Endothelial cell (in vitro differentiated cells): ENCODE data around the gene DGCR2. TPM values are rescaled to one million over a fixed set of nuclear protein-coding genes. Genes with fewer than 3 reads are reported as not detected.

Source experiments
- DNase-seq: peaks from one replicate; pipeline ENCODE4 v3.0.0; 2021; ENCODE audit warnings: low spot score
- H3K27ac Mint-ChIP-seq: one replicate; pipeline ENCODE4 v1.8.0; 2021; ENCODE audit warnings: mixed read lengths, inconsistent platforms; ENCODE audit not compliant: unreplicated experiment
- H3K27me3 Mint-ChIP-seq: one replicate; pipeline ENCODE4 v1.8.0; 2021; ENCODE audit warnings: mild to moderate bottlenecking, moderate library complexity, mixed read lengths, inconsistent platforms; ENCODE audit not compliant: unreplicated experiment
- H3K36me3 Mint-ChIP-seq: one replicate; pipeline ENCODE4 v1.8.0; 2021; ENCODE audit warnings: mild to moderate bottlenecking, low read depth, mixed read lengths, inconsistent platforms; ENCODE audit not compliant: unreplicated experiment
- H3K4me1 Mint-ChIP-seq: one replicate; pipeline ENCODE4 v1.8.0; 2021; ENCODE audit warnings: mild to moderate bottlenecking, mixed read lengths, inconsistent platforms; ENCODE audit not compliant: unreplicated experiment
- H3K4me3 Mint-ChIP-seq: one replicate; pipeline ENCODE4 v1.8.0; 2021; ENCODE audit warnings: mild to moderate bottlenecking, mixed read lengths, inconsistent platforms; ENCODE audit not compliant: unreplicated experiment
- H3K9me3 Mint-ChIP-seq: one replicate; pipeline ENCODE4 v1.8.0; 2021; ENCODE audit warnings: mixed read lengths, inconsistent platforms; ENCODE audit not compliant: unreplicated experiment
- CTCF ChIP-seq: fragments of 200-600 bp; sonication (generic); IDR thresholded peaks from one replicate; pipeline ENCODE4 v1.5.0; 2021; ENCODE audit warnings: antibody characterized with exemption; ENCODE audit not compliant: unreplicated experiment
- total RNA-seq: library from RNA; stranded (reverse); fragmentation: NEBNext Ultra II Directional; extraction: Animal tissue kit (Norgen Biotek cat#: 25700); gene quantifications from one replicate; pipeline ENCODE4 v1.2.1, GENCODE V29; 2021; ENCODE audit not compliant: unreplicated experiment

The DGCR2 gene
- total RNA-seq, 1 donor from 2014 or later: 46.7 TPM

- no peak for TF ChIP-seq CTCF
- no peaks in the 10 kb centered on the region for H3K9me3 Mint-ChIP-seq
- H3K27me3 Mint-ChIP-seq: peaks cover 6% of the 10 kb centered on the region
- no peak overlapping the region for H3K4me3 Mint-ChIP-seq
- no peaks in the 10 kb centered on the region for H3K4me1 Mint-ChIP-seq
- H3K36me3 Mint-ChIP-seq: peaks cover 28% of the 10 kb centered on the region
- no peak overlapping the region for H3K27ac Mint-ChIP-seq
- no peak for DNase-seq
Observed at GRCh38 chr22:19138217-19139000, 16.2 kb upstream of the DGCR2 start.

DNA sequence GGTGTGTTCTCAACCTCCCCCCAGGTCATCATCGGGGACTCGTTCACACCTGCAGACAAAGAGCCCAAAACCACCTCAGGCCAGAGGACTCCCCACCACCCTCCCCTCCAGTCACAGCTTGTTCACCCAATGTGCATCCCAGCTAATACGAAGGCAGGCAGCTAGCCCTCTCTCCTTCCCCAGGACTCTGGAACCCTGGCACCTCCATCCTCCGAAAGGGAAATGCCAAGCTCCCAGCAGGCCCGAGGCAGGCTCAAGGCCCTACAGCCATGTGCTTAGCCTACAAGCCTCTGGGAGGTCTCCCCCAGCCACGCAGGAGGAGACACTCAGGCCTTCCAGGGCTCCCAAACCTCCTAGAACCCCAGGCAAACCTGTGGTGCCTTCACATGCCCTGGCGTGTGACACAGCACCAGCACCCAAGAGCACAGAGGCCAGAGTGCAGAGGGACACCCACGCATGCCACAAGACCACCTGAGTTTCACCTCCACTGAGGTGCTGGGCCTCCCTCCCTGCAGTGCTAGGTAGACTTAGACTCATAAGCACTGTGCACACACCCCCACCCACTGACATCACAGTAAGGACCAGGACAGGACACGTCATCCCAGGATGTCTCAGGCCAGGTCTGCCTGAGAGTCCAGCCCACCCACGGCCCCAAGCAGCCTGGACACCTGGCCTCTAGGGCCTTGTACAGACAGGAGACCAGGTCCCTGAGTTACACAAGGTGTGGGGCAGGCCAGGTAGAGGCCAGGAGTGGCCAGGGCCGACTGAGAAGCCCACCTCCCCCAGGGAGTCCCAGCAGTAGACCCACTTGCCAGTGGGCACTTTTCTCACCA lies 15.4 kb upstream of the DGCR2 start:
- Mint-ChIP-seq H3K27me3 (peaks cover 3% of the 10 kb centered on the region), H3K4me3 (no peak overlapping the region)
- TF ChIP-seq CTCF: no peak

GRCh38 chr22:19136915-19137314 lies 14.7 kb upstream of the DGCR2 start:
- Mint-ChIP-seq H3K27ac (no peak overlapping the region), H3K4me1 (no peaks in the 10 kb centered on the region), H3K36me3 (peaks cover 28% of the 10 kb centered on the region), H3K9me3 (no peaks in the 10 kb centered on the region), H3K4me3 (peak overlapping the region; percentile 42), H3K27me3 (peaks cover 3% of the 10 kb centered on the region)
- TF ChIP-seq CTCF: no peak
- no peak for DNase-seq

More for the DNA sequence above, 15.4 kb upstream of the DGCR2 start:
- Mint-ChIP-seq H3K27ac (no peak overlapping the region), H3K9me3 (no peaks in the 10 kb centered on the region), H3K4me1 (no peaks in the 10 kb centered on the region), H3K36me3 (peaks cover 28% of the 10 kb centered on the region)
- no peak for DNase-seq

GRCh38 chr22:19134874-19135273 lies 12.7 kb upstream of the DGCR2 start:
- no peak for TF ChIP-seq CTCF
- DNase-seq: no peak
- Mint-ChIP-seq H3K36me3 (peaks cover 28% of the 10 kb centered on the region), H3K27me3 (peaks cover 4% of the 10 kb centered on the region), H3K4me3 (no peak overlapping the region), H3K27ac (no peak overlapping the region), H3K4me1 (no peaks in the 10 kb centered on the region), H3K9me3 (no peaks in the 10 kb centered on the region)
